ENCODE measurements around the gene SCN10A.
A peak's percentile ranks its signal among the peaks of the same experiment; 100 is the strongest.

Gene SCN10A

DNA sequence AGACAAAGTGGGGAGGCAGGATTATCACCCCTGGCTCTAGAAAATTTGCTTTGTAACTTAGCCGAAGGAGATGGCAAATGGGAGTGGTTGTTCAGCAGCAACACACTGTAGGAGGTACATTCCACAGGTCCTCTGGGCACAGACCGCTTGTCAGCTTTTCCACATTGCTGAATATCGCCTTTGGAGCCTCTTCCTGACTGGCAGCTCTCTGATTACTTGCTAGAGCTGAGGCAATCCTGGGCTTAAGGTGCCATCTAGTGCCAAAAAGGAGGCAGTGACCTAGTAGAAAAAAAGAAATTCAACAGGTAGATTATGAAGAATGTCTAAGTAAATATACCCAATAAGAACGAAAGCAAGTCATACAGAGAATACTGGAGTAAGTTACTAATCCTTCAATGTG is 153.5 kb downstream of the SCN10A start:
- Mint-ChIP-seq H3K36me3 (peaks cover 11% of the 10 kb centered on the region), H3K4me1 (ENCODE audit: low read depth) (no peaks in the 10 kb centered on the region), H3K9me3 (ENCODE audit: low read depth) (peaks cover 15% of the 10 kb centered on the region), H3K27me3 (peaks cover 23% of the 10 kb centered on the region), H3K27ac (no peak overlapping the region), H3K4me3 (no peak overlapping the region)

DNA sequence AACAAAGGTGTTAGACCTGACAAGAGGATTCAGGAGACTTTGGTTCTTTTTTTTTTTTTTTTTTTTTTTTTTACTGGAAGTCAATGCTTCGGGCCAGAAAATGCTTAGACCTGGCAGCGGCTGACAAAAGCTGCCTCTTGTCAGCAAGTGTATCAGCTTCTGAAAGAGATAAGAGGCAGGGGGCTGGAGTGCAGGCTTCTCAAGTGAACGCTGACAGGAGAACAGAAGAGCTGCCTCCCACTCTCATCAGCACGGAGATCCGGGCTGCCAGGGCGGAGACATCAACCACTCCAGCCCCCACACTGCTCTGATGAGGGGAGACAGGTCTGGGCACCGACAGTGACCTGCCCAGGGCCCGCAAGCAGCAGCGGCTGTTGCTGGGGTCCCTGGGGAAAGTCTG is 157.2 kb downstream of the SCN10A start:
- H3K36me3 Mint-ChIP-seq: peaks cover 11% of the 10 kb centered on the region
- H3K27me3 Mint-ChIP-seq: peaks cover 26% of the 10 kb centered on the region
- no peak overlapping the region for H3K4me3 Mint-ChIP-seq
- no peak overlapping the region for H3K27ac Mint-ChIP-seq
- H3K9me3 Mint-ChIP-seq (ENCODE audit: low read depth): peaks cover 15% of the 10 kb centered on the region
- H3K4me1 Mint-ChIP-seq (ENCODE audit: low read depth): no peaks in the 10 kb centered on the region

DNA sequence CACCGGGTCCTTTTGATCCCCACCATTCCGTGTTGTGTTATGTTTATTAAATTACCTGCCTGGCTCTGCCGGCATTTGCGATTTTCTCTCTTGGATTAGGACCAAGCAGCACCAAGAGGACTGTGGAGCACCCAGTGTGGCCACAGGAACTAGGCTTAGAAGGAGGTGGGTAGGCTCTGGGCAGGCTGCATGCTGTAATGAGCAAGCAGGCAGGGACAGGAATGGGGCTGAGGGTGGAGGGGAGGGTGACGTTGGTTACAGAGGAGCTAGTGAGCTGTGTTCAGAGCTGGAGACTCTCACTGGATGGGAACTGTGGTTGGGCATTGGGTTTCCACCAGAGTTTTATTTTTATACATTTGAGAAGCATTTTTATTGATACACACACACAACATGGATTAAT is 158.6 kb downstream of the SCN10A start:
- Mint-ChIP-seq H3K27me3 (peaks cover 18% of the 10 kb centered on the region), H3K9me3 (ENCODE audit: low read depth) (peaks cover 2% of the 10 kb centered on the region), H3K36me3 (no peaks in the 10 kb centered on the region), H3K4me3 (no peak overlapping the region), H3K4me1 (ENCODE audit: low read depth) (no peaks in the 10 kb centered on the region), H3K27ac (no peak overlapping the region)

DNA sequence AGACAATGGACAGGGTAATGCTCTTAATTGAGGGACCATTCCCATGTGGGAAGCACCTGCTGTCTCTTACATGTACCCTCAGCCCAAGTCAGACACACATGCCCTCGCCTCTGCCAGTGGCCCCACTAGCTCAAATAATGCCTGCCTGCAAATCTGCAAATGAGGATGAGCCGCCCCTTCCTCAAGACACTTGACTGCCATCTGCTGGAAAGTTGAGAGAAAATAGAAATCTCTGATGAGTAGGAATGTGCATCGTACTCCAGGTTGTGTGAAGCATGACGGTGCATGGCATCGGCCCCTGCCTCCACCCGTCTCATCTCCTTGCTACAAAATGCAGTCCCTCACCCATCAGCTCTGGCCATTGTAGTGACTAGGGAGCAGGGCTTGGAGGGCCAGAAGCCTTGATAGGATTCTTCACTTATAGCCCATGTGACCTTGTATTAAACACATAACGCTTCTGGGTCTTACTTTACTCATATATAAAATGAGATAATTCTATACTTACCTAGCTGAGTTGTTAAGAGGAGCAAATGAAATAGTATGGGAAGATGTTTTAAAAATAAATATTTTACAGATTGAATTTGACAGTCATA is 160.2 kb downstream of the SCN10A start:
- H3K27ac Mint-ChIP-seq: no peak overlapping the region
- H3K27me3 Mint-ChIP-seq: peaks cover 19% of the 10 kb centered on the region
- H3K9me3 Mint-ChIP-seq (ENCODE audit: low read depth): no peaks in the 10 kb centered on the region
- H3K4me1 Mint-ChIP-seq (ENCODE audit: low read depth): peaks cover 2% of the 10 kb centered on the region
- H3K36me3 Mint-ChIP-seq: no peaks in the 10 kb centered on the region
- no peak overlapping the region for H3K4me3 Mint-ChIP-seq

DNA sequence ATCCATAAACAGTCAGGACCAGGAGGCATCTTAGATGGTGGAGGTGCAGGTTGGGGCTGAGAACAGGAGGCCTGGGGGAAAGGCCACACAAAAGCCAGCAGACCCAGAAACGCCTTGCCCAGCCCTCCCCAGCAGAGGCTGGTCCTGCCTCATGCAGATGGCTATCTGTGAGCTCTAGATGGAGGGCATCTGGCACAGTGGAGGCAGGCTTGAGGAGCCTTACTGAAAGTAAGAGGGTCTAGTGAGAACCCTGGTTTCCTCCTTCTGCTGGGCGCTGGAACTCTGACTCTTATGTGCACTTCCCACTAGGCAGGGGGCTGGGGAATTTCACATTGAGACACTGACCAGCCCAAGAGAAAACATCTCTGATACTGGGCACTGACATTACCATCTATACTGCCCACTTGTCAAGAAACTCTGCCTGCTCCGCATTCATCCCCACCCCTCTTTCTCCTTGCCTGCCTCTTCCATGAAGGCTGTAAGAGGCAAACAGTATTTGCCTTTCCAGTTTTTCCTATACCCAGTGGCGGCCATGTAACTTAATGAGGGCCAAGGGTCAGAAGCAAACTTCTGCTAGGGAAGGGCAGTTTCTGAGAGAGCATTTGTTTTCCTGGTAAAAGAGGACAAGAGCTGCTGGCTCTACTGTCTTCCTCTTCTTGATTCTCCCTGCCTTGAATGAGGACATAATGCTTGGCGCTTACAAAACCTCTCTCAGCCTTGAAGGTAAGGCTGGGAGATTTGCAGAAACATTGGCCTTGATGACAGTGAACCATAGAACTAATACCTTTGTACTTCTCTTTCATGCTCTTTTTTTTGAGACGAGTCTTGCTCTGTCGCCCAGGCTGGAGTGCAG is 162.1 kb downstream of the SCN10A start:
- Mint-ChIP-seq H3K4me1 (ENCODE audit: low read depth) (peaks cover 2% of the 10 kb centered on the region), H3K27ac (no peak overlapping the region), H3K4me3 (no peak overlapping the region), H3K36me3 (no peaks in the 10 kb centered on the region), H3K9me3 (ENCODE audit: low read depth) (no peaks in the 10 kb centered on the region), H3K27me3 (peaks cover 14% of the 10 kb centered on the region)

DNA sequence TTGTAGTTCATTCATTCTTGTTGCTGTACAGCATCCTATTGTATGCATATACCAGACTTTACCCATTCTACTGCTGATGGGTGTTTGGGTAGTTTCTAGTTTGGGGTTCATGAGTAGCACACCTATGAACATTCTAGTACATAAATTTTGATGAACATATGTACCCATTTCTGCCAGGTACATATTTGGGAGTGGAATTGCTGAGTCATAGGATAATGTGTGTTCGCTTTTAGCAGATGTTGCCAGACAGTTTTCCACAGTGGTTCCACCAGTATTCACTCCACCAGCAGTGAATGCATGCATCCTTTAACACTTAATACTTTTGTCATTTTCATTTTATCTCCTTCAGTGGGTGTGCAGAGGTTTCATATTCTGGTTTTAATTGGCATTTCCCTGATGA is 163.1 kb downstream of the SCN10A start:
- Mint-ChIP-seq H3K4me3 (no peak overlapping the region), H3K27ac (no peak overlapping the region), H3K36me3 (no peaks in the 10 kb centered on the region), H3K4me1 (ENCODE audit: low read depth) (peaks cover 7% of the 10 kb centered on the region), H3K27me3 (peaks cover 14% of the 10 kb centered on the region), H3K9me3 (ENCODE audit: low read depth) (no peaks in the 10 kb centered on the region)

DNA sequence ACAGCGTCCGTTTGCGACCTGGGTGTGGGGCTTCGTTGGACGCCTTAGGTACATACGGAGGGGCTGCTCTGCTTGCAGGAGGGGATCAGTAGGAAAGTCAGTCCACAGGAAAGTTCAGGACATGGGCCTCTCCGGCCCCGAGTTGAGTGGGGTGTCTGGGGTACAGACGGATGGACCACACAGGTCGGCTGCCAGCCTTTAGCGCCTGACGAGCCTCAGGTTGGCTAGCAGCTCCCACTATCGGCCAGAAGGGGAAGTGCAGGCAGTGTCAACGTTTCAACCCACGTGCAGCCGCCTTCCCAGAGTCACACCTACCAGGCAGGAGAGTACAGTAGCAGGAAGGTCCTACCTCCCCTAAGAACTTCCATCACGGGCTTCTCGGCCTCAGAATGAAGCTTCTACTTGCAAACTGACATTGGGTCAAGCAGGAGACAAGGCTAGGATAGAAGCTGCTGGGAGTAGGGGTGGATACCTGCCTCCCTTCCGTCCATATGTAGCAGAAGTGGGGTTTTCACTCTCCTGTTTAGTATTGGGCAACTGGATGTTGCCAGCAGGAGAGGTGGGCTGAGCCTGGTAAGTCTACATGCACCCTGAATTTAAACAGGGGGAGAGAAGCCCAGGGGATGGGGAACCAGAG is 164.7 kb downstream of the SCN10A start:
- Mint-ChIP-seq H3K27ac (peak overlapping the region; percentile 16), H3K4me1 (ENCODE audit: low read depth) (peaks cover 7% of the 10 kb centered on the region), H3K36me3 (no peaks in the 10 kb centered on the region), H3K27me3 (peaks cover 10% of the 10 kb centered on the region), H3K4me3 (no peak overlapping the region), H3K9me3 (ENCODE audit: low read depth) (no peaks in the 10 kb centered on the region)

DNA sequence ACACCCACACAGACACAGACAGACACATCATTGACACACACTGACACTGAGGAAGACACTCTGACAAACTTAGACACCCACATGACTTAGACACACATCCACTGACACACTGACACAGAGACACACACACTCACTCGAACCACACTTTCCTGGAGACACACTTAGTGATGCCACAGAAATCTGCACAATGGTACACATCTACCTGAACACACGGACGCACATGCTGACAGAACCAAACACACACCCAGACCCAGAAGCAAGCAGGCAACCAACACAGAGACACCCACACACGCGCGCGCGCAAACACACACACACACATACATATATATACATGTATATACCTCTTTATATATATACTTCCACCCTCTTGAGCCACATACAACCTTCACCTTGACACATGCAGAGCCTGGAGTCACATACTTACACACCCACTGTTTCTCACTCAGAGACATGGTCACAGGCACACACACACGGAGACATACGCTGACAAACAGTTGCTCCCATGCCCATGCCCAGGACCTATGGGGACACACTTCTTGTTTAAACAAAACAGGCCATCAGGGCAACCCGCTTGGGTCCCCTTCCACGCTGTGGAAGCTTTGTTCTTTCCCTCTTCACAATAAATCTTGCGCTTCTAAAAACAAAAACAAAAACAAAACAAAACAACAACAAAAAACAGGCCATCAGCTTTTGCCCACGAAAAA is 165.6 kb downstream of the SCN10A start:
- H3K27me3 Mint-ChIP-seq: peaks cover 5% of the 10 kb centered on the region
- H3K4me1 Mint-ChIP-seq (ENCODE audit: low read depth): peaks cover 7% of the 10 kb centered on the region
- no peaks in the 10 kb centered on the region for H3K9me3 Mint-ChIP-seq (ENCODE audit: low read depth)
- H3K4me3 Mint-ChIP-seq: no peak overlapping the region
- H3K36me3 Mint-ChIP-seq: no peaks in the 10 kb centered on the region
- no peak overlapping the region for H3K27ac Mint-ChIP-seq

DNA sequence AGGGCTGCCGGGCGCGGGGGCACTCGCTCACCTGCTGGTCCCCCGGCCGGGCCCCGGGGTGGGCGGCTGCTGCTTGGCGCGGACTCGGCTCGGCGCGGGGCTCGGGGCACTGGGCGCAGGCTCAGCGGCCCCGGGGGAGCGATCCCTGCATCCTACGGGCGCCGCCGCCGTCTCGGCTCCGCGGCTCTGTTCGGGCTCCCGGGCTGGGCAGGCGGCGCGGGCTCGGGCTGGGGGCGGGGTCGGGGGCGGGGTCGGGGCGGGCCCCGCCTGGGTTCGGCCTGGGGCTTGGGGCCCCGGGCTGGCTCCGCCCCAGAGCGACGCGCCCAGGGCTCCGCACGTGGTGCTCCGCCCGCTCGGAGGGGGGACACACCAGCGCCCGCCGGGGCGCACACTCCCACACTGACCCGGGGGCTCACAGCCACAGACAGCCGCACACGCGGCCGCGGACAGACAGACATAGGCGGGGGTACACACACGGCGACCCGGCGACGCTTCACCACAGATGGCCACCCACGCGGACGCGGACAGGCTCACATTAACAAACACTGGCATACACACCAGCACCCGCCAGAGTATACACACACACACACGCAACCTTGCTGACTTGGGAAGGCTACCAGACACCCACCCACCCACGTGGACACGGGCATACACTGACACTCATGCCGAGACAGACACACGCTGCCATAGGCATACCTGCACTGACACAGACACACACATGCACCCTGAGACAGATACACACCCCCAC is 166.3 kb downstream of the SCN10A start, which contains the start of gene SCN5A:
Gene SCN5A (minus strand): TSS at position 188 of the 748 bp plus-strand sequence. CDS start 16,380 bp downstream, outside the sequence.
- Mint-ChIP-seq H3K27me3 (peaks cover 5% of the 10 kb centered on the region), H3K36me3 (no peaks in the 10 kb centered on the region), H3K4me1 (ENCODE audit: low read depth) (peaks cover 7% of the 10 kb centered on the region), H3K4me3 (peak within 1 kb of the TSS; percentile 86), H3K27ac (no peak within 1 kb of the TSS), H3K9me3 (ENCODE audit: low read depth) (no peaks in the 10 kb centered on the region)

DNA sequence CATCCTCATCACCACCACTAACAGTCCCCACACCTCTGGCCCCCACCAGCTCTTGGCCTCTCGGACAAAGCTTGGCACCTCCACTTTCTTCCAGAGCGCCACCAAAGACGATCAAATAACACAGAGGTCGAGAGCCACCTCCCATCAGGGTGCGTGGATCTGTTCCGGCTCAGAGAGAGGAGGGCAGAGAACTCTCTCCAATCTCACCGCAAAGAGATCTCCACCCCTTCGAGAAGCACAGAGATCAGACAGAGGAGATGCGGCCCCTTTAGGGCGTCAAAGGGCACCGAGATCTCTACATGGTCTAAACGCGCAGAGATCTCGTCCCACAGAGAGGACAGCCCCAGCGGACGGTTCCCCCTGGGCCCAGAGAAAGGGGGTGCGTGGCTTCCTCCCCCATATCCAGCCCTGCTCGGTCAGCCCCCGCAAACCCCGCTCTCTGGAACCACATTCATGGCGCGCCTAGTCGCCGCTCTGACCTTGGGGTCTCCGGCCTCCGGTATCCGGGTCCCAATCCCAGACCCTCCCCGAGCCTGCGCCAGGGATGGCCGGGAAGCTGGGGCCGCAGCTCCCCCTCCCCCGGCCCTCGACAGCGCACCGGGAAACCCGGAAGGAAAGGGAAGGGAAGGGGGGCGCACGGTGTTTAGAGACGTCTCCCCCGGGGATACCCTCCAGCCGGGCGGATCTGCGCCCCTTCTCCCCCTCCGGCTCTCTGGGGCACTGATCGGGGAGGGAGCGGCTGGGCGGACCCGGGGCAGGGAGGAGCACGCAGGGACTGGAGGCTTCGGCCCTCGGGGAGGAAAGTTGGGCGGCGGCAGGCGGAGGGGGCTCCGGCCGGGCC is 167.1 kb downstream of the SCN10A start:
- Mint-ChIP-seq H3K4me3 (peak overlapping the region; percentile 86), H3K27ac (no peak overlapping the region), H3K36me3 (no peaks in the 10 kb centered on the region), H3K4me1 (ENCODE audit: low read depth) (peaks cover 7% of the 10 kb centered on the region), H3K9me3 (ENCODE audit: low read depth) (no peaks in the 10 kb centered on the region), H3K27me3 (peaks cover 5% of the 10 kb centered on the region)

DNA sequence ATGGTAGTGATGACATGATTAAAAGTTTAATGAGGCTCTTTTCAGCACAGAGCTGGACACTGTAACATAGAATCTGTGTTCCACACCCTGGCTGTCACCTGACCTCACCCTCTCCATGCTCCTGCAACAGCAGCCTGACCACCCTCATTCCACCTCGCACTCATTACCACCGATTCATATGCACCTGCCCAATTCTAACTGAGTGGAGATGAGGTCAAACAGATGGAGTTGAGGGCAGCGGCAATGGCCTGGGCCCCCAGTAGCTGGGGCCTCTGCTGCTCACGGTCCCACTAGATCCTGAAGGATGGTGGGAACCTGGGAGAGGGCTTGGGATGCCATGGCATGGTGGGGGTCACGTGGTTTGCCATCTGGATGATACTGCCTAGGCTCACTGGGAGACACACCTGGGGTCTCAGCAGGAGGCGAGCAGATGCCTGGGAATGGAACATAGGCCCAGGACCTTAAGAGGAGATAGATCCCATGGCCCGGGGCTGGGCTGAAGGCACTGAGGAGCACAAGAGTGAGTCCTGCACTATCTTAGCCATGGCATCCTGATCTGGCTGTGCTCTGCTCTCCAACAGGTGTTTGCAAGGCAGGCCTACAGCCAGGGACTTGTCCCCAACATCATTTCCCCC is 167.9 kb downstream of the SCN10A start:
- Mint-ChIP-seq H3K27me3 (peaks cover 3% of the 10 kb centered on the region), H3K4me3 (peak overlapping the region; percentile 86), H3K9me3 (ENCODE audit: low read depth) (no peaks in the 10 kb centered on the region), H3K4me1 (ENCODE audit: low read depth) (peaks cover 7% of the 10 kb centered on the region), H3K36me3 (no peaks in the 10 kb centered on the region), H3K27ac (no peak overlapping the region)

DNA sequence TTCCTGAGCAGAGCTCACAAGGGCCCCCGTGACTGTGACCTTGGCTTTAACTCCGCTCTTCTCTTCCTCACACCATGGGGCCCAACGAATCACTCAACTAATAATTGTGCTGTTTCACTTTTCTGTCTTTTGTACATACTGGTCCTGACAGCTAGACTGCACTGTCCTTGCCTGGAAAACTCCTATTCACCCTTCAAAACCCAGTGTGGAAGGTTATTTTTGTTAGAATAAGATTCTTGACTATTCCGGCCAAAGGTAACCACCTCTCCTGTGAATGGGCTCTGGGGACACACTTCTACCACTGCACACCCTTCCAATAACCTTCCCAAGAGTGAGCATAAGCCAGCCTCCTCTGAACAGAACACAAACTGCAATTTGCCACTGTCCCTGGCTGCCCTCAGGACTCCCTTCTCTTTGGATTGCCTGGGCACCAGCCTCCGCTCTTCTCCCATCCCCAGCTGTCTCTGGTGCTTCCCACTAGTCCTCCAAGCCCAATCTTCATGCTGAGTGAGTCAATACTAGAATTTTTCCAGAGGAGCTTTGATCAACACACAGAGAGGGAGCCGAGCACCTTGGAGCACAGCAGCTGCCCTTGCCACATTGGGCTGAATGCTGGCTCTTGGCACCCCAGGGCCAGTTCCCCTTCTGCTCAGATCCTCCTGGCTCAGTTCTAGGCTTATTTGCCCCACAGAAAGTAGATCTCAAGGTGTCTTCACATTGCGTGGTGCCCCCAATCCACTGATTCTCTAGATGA is 168.6 kb downstream of the SCN10A start:
- Mint-ChIP-seq H3K27me3 (peaks cover 4% of the 10 kb centered on the region), H3K4me3 (no peak overlapping the region), H3K27ac (no peak overlapping the region), H3K36me3 (no peaks in the 10 kb centered on the region), H3K9me3 (ENCODE audit: low read depth) (no peaks in the 10 kb centered on the region), H3K4me1 (ENCODE audit: low read depth) (peaks cover 7% of the 10 kb centered on the region)
